Measurements from ENCODE around the gene PFDN6.

DNA sequence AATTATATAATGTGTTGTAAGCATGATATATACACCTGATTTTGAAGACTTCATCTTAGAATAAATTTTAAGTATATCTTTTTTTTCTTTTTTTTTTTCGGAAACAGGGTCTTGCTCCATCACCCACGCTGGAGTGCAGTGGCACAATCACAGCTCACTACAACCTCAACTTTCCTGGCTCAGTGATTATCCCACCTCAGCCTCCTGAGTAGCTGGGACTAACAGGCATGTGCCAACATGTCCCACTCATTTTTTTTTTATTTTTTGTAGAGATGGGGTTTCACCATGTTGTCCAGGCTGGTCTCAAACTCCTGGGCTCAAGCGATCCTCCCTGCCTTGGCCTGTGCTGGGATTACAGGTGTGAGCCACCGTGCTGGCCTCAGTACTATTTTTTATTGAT lies 34.8 kb upstream of the PFDN6 start:
- TF ChIP-seq HNRNPH1 (optimal IDR thresholded peaks at IDR 0.05; ENCODE audit: low read depth, low read length) (no peak), MTF1 (CRISPR knock-in tag; IDR thresholded peaks at IDR 0.05) (no peak), ZNF143 (CRISPR knock-in tag; IDR thresholded peaks at IDR 0.05) (no peak), LCORL (IDR thresholded peaks at IDR 0.05) (no peak), LCORL (CRISPR knock-in tag; IDR thresholded peaks at IDR 0.05) (no peak)
